ENCODE results near the gene C3orf70.

- no peak for TF ChIP-seq POLR2A (IDR thresholded peaks at IDR 0.05)
- no peak for TF ChIP-seq CTCF (IDR thresholded peaks at IDR 0.05)
These were observed 23.8 kb downstream of the C3orf70 start for GRCh38 chr3:185129083-185129482.

Data from heart left ventricle (tissue), 13 donors.